Neural crest cell (in vitro differentiated cells): ENCODE results near the gene DNAJC25. TPM values are rescaled to one million over a fixed set of nuclear protein-coding genes. Genes with fewer than 3 reads are reported as not detected.
A peak's percentile ranks its signal among the peaks of the same experiment; 100 is the strongest.
"Not testable (repeated sequence)": the region's sequence is repeated elsewhere in the genome, so short reads cannot be mapped to it uniquely, and the experiment has no call there.

ENCODE experiments used
- DNase-seq: peaks from one replicate; pipeline ENCODE4 v3.0.0; 2021; ENCODE audit warnings: low read depth, mixed read lengths, low spot score
- H3K27ac Mint-ChIP-seq: one replicate; pipeline ENCODE4 v1.8.0; 2021; ENCODE audit warnings: mild to moderate bottlenecking, mixed read lengths; ENCODE audit not compliant: unreplicated experiment
- H3K27me3 Mint-ChIP-seq: 2 replicates; pipeline ENCODE4 v1.8.0; 2021; ENCODE audit warnings: low read depth, mild to moderate bottlenecking, mixed read lengths
- H3K36me3 Mint-ChIP-seq: 2 replicates; pipeline ENCODE4 v1.8.0; 2021; ENCODE audit warnings: low read depth, mild to moderate bottlenecking, mixed read lengths
- H3K4me1 Mint-ChIP-seq: 2 replicates; pipeline ENCODE4 v1.8.0; 2021; ENCODE audit warnings: mixed read lengths
- H3K4me3 Mint-ChIP-seq: one replicate; pipeline ENCODE4 v1.8.0; 2021; ENCODE audit warnings: mild to moderate bottlenecking, mixed read lengths
- H3K9me3 Mint-ChIP-seq: 2 replicates; pipeline ENCODE4 v1.8.0; 2021; ENCODE audit warnings: mixed read lengths
- CTCF ChIP-seq: fragments of 200-600 bp; sonication (generic); conservative IDR thresholded peaks from 2 replicates; pipeline ENCODE4 v1.5.0; 2021; ENCODE audit warnings: antibody characterized with exemption, mild to moderate bottlenecking
- total RNA-seq: library from RNA; stranded (reverse); gene quantifications from 2 replicates; pipeline ENCODE4 v1.2.1, GENCODE V29; 2021

DNAJC25 gene
- total RNA-seq, 1 donor from 2014 or later: 6.3 TPM

DNA sequence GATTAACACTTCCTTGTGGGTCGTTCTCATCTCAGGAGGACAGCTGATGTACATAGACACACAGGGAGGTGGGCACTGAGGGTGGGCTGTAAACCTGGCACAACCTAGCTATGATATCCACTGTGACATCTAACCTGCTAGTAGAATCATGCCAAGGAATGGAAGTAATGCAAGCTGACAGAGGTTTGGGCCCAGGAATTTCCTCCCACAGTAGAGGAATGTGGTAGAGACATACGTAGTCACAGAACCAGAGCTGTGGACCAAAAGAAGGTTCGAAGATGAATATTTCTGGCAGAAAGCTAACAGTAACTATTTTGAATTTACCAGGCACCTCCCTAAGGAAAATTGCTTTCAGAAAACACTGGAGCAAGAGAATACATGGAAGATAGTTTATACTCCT lies 15.2 kb upstream of the DNAJC25 start:
- Mint-ChIP-seq H3K4me3 (no peak overlapping the region), H3K27me3 (peaks cover 4% of the 10 kb centered on the region), H3K9me3 (no peaks in the 10 kb centered on the region), H3K36me3 (no peaks in the 10 kb centered on the region), H3K4me1 (no peaks in the 10 kb centered on the region), H3K27ac (no peak overlapping the region)
- no peak for TF ChIP-seq CTCF
- DNase-seq: no peak

GRCh38 chr9:111617349-111617748 lies 13.8 kb upstream of the DNAJC25 start:
- not testable (repeated sequence) for H3K36me3 Mint-ChIP-seq, H3K9me3 Mint-ChIP-seq, DNase-seq, H3K27me3 Mint-ChIP-seq, H3K4me1 Mint-ChIP-seq, H3K4me3 Mint-ChIP-seq, H3K27ac Mint-ChIP-seq

DNA sequence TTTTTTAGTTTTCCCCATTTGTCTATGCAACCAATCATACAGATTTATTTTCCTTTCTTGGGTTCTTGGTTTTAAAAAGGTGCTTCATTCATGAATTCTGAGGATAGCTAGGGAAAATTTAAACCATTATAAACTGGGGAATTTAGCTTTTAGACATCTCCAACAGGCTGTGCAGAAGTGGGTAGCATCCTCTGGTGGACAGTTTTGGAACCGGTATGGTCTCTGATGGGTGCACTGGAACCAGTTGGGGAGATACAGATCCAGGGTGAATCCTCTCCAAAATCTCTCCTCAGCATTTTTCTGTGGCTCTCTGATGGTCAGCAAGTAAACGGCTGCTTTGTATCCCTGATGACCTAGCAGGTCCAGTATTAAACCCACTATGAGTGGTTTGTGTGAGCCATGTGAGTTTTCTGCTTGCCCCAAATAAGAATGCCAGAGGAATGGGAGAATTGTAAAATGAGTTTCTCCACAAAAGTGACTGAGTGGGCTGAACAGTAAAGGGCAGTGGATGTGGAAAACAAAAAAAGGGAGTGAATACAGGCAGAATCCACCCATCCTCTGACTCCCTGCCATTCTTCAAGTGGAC lies 9.1 kb upstream of the DNAJC25 start:
- H3K9me3 Mint-ChIP-seq: no peaks in the 10 kb centered on the region
- DNase-seq: no peak

DNA sequence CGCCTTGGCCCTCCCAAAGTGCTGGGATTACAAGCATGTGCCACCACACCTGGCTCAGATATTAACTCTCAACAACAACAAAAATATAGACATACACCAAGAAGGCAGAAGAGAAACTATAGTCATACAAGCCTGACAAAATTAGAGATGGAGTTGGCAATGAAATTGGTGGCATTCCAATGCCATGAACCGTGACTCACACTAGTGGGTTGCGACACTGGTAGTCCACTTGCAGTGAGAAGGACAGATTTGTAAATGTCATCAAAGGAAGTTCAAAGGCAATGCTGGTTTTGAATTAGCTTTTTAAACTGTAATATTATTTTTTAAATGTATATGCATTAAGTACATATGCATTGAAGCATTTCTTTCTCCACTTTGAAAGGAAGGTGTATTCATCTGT lies 8.5 kb upstream of the DNAJC25 start:
- H3K4me3 Mint-ChIP-seq: no peak overlapping the region
- no peaks in the 10 kb centered on the region for H3K9me3 Mint-ChIP-seq
- DNase-seq: no peak
- no peak overlapping the region for H3K27ac Mint-ChIP-seq
- TF ChIP-seq CTCF: no peak
- peaks cover 6% of the 10 kb centered on the region for H3K27me3 Mint-ChIP-seq
- H3K4me1 Mint-ChIP-seq: no peaks in the 10 kb centered on the region
- H3K36me3 Mint-ChIP-seq: no peaks in the 10 kb centered on the region

More for the DNA sequence above, 9.1 kb upstream of the DNAJC25 start:
- no peaks in the 10 kb centered on the region for H3K4me1 Mint-ChIP-seq
- H3K4me3 Mint-ChIP-seq: no peak overlapping the region
- no peak overlapping the region for H3K27ac Mint-ChIP-seq
- peak; percentile 68 for TF ChIP-seq CTCF
- peaks cover 6% of the 10 kb centered on the region for H3K27me3 Mint-ChIP-seq
- H3K36me3 Mint-ChIP-seq: no peaks in the 10 kb centered on the region

DNA sequence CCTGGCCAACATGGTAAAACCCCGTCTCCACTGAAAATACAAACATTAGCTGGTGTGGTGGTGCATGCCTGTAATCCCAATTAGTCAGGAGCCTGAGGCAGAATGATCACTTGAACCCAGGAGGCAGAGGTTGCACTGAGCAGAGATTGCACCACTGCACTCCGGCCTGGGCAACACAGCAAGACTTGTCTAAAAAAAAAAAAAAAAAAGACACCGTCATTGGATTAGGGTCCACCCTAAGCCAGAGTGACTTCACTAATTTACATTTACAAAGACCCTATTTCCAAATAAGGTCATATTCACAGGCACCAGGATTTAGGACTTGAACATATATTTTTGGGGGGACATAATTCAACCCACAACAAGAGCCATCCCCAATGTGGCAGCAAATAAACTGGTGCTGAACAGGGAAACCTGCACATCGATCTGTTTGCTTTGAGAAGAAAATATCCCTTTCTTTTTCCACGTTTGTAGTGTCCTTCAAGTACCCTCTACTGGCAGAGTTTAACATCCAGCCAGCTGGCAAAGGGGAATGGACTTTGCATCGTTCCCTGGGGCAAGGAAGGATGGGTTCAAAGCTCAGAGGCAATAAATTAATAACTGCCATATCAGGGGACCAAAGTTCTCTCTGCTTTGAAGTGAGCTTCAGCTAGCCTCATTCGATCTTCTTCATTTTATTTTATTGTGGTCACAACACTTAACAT lies 3.7 kb upstream of the DNAJC25 start:
- TF ChIP-seq CTCF: no peak
- peaks cover 4% of the 10 kb centered on the region for H3K36me3 Mint-ChIP-seq
- peaks cover 8% of the 10 kb centered on the region for H3K27me3 Mint-ChIP-seq
- no peaks in the 10 kb centered on the region for H3K9me3 Mint-ChIP-seq
- no peak for DNase-seq
- H3K4me1 Mint-ChIP-seq: peaks cover 17% of the 10 kb centered on the region
- peak overlapping the region; percentile 56 for H3K4me3 Mint-ChIP-seq
- no peak overlapping the region for H3K27ac Mint-ChIP-seq

DNA sequence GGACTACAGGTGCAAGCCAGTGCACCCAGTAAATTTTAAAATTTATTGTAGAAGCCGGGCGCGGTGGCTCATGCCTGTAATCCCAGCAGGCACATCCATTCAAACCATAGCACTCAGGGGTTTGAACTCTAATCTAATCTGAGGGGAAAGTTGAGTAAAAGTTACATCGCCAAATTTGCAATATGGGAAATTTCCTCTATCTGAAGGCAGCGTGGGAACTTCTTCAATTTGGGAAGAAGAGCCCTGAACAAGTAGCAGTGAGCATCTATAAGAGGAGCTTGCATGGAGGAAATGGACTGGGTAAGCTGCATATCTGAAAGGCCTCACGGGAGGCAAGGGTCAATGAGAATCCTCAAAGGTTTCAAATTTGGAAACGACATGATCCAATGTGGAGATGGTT lies 2.7 kb upstream of the DNAJC25 start:
- DNase-seq: no peak
- Mint-ChIP-seq H3K27me3 (peaks cover 6% of the 10 kb centered on the region), H3K36me3 (peaks cover 4% of the 10 kb centered on the region), H3K4me1 (peaks cover 27% of the 10 kb centered on the region), H3K9me3 (no peaks in the 10 kb centered on the region), H3K27ac (no peak overlapping the region), H3K4me3 (no peak overlapping the region)
- TF ChIP-seq CTCF: no peak
